NCI-H2081 (cell line): Measurements from ENCODE around the gene SEC14L2.
"Not testable (repeated sequence)": the region's sequence is repeated elsewhere in the genome, so short reads cannot be mapped to it uniquely, and the experiment has no call there.

Source experiments
- DNase-seq, 2 experiments: peaks; one replicate each; lab custom pipeline; 2025; lab: John Stamatoyannopoulos, UW

The SEC14L2 gene

DNA sequence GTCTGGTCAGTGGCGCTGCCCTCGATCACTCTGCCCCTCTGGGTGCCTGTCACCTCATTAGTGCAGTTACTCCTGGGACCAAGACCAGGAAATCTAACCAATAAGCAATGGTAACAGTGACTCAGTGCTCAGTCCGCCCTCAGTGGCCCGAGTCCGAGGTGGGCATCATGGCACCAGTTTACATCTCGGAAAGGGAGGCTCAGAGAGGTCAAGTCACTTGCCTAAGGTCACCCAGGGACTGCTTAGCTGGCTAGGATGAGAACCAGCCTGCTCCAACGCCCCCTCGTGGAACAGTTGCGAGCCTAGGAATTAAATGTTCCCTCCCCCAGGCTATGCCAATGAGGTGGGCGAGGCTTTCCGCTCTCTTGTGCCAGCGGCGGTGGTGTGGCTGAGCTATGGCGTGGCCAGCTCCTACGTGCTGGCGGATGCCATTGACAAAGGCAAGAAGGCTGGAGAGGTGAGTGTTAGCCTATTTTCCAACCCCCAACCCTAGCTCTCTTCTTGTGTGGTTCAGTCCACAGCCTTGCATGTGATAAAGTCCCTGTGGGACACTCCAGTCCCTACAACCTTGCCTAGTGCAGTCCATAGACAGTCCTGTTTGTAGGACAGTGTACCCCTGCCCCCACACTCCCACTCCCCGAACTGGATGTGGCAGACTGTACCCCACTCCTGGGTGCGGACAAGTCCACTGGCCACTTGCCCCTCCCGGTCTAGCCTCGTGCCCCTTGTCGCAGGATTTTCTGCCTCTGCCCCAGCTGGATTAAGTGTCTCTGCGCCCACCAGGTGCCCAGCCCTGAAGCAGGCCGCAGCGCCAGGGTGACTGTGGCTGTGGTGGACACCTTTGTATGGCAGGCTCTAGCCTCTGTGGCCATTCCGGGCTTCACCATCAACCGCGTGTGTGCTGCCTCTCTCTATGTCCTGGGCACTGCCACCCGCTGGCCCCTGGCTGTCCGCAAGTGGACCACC lies 29.9 kb downstream of the SEC14L2 start:
- DNase-seq: peak; percentile 73 to 78

- DNase-seq: no peak
These were observed 31.1 kb downstream of the SEC14L2 start for GRCh38 chr22:30427871-30428270.

DNA sequence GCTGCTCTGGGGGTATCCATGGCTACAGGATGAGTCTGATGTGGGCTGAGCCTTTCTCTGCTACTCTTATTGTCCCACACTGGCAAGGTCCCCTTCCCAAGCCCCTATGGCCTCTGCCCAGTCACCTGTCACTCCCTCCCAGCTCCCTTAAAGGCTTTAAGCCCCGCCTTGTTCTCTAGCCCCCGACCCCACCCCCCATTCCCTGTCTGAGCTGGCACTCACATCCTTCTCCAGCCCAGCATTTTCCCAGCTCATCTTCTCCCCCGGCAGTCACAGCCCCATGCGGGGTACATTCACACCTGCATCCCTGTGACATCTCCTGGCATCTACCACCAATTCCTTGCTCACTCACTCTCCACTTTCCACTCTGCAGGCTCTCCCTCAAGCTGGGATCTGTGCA lies 33.1 kb downstream of the SEC14L2 start:
- no peak for DNase-seq

DNA sequence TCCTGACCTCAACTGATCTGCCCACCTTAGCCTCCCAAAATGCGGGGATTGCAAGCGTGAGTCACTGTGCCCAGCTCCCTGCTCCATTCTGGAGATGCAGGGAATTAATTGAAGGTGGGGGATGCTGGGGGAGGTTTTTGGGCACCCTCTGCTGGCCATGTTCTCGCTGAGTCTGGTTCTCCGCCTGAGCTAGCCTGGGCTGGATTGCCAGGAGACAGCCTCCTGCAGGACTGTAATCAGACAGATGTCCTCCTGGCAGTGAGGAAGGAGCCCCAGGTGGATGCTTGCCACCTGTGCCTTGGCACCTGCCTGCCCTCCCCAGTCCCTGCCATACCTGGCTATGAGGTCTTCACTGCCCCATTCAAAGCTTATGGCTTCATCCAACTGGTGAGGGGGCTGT lies 34.1 kb downstream of the SEC14L2 start:
- DNase-seq: no peak

- no peak for DNase-seq
These were observed 35.3 kb downstream of the SEC14L2 start for GRCh38 chr22:30432096-30432495.

DNA sequence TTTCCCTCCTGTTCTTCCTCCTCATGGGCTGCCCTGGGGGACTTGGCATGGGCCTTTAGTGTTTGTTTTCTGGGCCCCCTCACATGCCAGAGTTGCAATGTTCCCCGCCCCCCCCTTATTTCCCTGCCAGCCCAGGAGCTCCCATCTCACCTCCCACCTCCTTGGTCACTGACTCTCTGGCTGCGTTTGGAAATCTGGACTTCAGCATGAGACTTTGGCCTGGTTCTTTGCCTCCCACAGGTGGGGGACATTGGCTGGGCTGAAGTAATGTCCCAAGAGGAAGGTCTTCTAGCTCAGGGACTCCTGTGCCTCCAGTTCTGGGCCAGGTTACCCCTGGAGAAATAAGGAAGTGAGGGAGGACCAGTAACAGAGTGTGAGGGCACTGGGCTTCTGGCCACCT lies 35.7 kb downstream of the SEC14L2 start:
- DNase-seq: no peak

GRCh38 chr22:30433227-30433626 lies 36.4 kb downstream of the SEC14L2 start:
- no peak for DNase-seq

DNA sequence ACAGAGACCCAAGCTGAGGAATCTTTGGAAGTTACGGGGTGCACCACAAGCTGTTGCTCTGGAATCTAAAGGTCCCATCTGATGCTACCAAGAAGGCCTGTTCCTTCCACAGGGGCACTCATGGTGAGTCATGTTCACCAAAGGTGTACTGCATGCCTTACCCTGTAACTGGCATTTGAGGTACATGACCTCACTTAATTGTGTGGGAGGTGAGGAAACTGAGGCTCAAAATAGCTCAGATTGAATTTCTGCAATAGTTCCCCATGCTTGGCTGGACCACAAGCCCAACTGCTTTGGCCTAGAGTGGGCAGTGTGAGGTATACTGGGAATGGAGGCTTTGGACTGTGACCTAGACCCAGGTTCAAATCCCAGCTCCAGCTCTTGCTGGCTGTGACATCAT lies 37.0 kb downstream of the SEC14L2 start:
- no peak for DNase-seq

DNA sequence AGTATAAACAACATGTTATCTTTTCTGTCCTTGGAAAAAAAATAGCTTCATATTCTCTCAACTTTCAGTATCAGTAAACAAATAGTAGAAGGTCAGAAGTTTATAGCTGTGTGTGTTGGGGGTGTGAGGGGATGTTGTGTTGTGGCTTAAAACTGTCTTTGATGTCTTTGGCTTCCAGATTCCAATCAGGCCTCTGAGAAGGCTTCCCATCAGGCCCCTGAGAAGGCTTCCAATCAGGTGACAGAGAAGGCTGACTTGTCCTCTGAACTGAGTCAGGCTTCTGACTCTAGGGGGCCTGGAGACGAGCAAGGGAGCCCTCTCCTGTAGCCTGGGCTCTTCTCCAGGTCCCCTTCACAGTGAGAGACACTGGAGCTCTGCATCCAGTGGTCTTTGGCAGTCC lies 38.0 kb downstream of the SEC14L2 start:
- no peak for DNase-seq

DNA sequence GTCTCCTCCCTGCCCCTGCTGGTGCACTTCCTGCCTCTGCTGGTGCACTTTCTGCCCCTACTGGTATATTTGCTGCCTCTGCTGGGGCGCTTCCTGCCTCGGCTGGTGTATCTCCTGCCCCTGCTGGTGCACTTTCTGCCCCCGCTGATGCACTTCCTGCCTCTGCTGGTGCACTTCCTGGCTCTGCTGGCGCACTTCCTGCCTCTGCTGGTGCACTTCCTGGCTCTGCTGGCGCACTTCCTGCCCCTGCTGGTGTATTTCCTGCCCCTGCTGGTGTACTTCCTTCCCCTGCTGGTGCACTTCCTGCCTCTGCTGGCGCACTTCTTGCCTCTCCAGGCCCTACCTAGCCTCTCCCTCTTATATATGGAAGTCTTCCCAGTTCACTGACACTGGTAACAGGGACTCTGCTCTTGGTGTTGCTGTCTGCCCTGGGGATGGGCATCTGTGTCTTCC lies 38.9 kb downstream of the SEC14L2 start:
- DNase-seq: peak in 1 of 2 experiments; percentile 5

DNA sequence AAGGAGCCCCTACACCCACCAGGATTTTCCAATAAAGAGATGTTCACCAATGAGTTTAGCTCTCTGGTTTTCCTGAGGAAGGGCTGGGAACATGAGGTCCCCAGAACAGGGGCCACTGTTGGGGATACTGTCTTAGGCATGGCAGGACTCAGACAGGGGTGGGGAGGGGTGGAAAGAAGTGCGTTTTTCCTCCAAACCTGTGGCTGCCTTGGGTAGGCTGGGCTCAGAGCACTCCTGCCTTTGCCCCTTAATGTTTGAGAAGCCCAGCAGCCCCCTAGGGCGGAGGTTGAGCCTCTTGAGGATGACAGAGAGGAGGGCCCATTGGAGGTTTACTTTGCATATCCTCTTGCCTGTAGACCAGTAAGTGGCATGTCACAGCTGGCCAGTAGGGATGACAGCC lies 39.4 kb downstream of the SEC14L2 start:
- no peak for DNase-seq

GRCh38 chr22:30438559-30438958 lies 41.7 kb downstream of the SEC14L2 start:
- DNase-seq: no peak

GRCh38 chr22:30439226-30439625 lies 42.4 kb downstream of the SEC14L2 start:
- no peak for DNase-seq

DNA sequence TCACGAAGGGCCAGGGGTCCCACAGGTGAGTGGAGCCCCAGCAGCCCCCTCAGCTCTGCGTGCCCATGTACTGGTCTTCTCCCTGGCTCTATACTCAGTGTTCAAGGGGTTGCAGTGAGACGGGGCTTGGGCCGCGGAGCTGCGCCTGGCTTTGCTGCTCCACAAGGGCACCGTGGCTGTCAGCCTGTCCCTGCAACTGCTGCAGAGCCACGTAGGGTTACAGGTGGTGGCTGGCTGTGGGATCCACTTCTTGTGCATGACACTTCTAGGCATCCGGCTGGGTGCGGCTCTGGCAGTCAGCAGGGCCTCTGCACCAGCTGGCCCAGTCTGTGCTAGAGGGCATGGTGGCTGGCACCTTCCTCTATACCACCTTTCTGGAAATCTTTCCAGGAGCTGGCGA lies 43.0 kb downstream of the SEC14L2 start:
- no peak for DNase-seq

GRCh38 chr22:30441088-30441487 lies 44.3 kb downstream of the SEC14L2 start:
- DNase-seq: no peak

DNA sequence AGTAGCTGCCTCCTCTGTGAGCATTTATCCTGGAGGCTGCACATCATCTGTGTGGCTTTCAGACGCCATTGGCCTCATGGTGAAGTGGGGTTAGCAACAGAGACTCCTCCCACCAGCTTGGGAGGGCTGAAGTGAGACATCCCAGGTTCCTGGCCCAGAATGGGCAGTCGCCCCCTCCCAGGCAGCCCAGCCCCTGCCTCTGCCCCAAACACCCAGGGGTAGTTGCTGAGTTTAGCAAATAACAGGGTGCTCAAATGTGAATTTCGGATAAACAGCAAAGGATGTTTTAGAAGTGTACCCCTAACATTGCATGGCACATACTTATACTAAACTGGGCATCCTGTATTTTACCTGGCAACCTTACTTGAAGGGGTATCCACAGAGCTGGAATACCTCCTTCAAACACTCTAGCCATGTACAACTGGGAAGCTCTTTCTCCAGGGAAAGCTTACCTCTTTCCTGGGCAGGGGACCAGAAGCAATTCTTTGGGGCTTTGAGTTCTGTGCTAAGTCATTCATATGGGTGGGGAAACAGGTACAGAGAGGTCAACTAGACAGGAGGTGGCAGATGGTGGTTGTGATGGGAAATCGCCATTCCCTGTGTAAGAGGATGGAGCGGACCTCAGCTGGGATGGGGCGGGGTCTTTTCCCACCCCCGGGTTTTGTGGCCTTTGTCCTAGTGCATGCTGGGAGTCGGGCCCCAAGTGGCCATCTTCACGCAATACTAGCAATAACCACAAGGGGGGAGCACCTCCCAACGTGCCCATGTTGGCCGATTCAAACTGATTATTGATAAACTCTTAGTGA lies 48.0 kb downstream of the SEC14L2 start:
- peak; percentile 40 to 60 for DNase-seq

GRCh38 chr22:30445438-30446145 lies 48.8 kb downstream of the SEC14L2 start:
- no peak for DNase-seq

DNA sequence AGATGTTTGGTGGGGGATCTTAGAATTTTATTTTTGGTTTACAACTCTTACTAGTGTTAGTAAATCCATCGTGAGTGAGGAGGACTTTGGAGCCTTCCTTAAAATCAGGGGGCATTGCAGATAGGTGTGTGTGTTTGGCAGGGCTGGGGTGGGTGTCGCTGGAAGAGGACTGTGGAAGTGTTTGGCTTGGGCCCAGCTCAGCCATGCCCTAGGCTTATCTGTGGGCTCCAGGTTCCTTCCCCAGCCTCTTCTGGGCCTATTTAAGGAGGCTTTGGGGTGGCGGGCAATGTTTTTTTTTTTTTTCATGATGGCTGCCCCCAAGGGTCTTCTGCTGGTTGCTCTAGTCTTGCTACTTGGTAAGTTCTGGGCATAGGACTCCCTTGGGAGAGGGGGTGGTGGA lies 50.8 kb downstream of the SEC14L2 start:
- no peak for DNase-seq

- not testable (repeated sequence) for DNase-seq
These were observed 54.7 kb downstream of the SEC14L2 start for GRCh38 chr22:30451488-30451887.

GRCh38 chr22:30452861-30453260 lies 56.0 kb downstream of the SEC14L2 start:
- no peak for DNase-seq

GRCh38 chr22:30453731-30454510 lies 57.1 kb downstream of the SEC14L2 start:
- no peak for DNase-seq
